Erythroblast (primary cell): ENCODE data around the gene PDGFRB.

Source experiments
- GATA1 ChIP-seq: IDR thresholded peaks from 2 replicates; pipeline ENCODE4 v1.6.1; 2011; ENCODE audit warnings: low read depth, mild to moderate bottlenecking, control low read depth, low read length, moderate library complexity
- POLR2A ChIP-seq: IDR thresholded peaks from 2 replicates; pipeline ENCODE4 v1.6.1; 2011; ENCODE audit warnings: mild to moderate bottlenecking, low read length

GRCh38 chr5:150175076-150175475 is 19.4 kb upstream of the PDGFRB start:
- no peak for TF ChIP-seq POLR2A
- no peak for TF ChIP-seq GATA1
